Renal pelvis (tissue), 4 donors: ENCODE data around the gene RINL. TPM values are rescaled to one million over a fixed set of nuclear protein-coding genes. Genes with fewer than 3 reads are reported as not detected.
"Not testable (repeated sequence)": the region's sequence is repeated elsewhere in the genome, so short reads cannot be mapped to it uniquely, and the experiment has no call there.

ENCODE experiments used
- DNase-seq: peaks from one replicate; pipeline ENCODE4 v3.0.0-alpha.2; 2013
- polyA plus RNA-seq, 3 donors: library from polyadenylated mRNA; unstranded; fragments of 120-200 nt; gene quantifications; one replicate each; pipeline ENCODE4 v1.2.1, GENCODE V29; 2013; ENCODE audit not compliant: insufficient read length in 3 of 3

Gene RINL
- polyA plus RNA-seq, 3 donors, result 8.0 to 10.0 (median 9.6) TPM

GRCh38 chr19:38908911-38909310, 30.8 kb upstream of the RINL start:
- DNase-seq, result no peak

- no peak for DNase-seq
These were observed 29.6 kb upstream of the RINL start for GRCh38 chr19:38907670-38908069.

GRCh38 chr19:38907227-38907626, 29.2 kb upstream of the RINL start:
- DNase-seq, result no peak

- no peak for DNase-seq
These were observed 27.5 kb upstream of the RINL start for GRCh38 chr19:38905620-38906019.

- DNase-seq, result no peak
These were observed 26.8 kb upstream of the RINL start for GRCh38 chr19:38904581-38905539.

- no peak for DNase-seq
These were observed 23.6 kb upstream of the RINL start for GRCh38 chr19:38901683-38902082.

- DNase-seq, result no peak
These were observed 22.7 kb upstream of the RINL start for GRCh38 chr19:38900743-38901190.

- no peak for DNase-seq
These were observed 22.1 kb upstream of the RINL start for GRCh38 chr19:38900202-38900629.

- DNase-seq, result peak; percentile 100
These were observed 21.5 kb upstream of the RINL start, which contains the start of the genes NFKBIB and SIRT2 for GRCh38 chr19:38899447-38900201. TSS of gene NFKBIB (plus strand) at chr19:38899969. CDS start at chr19:38900033, 64 bp downstream. TSS of gene SIRT2 (minus strand) at chr19:38899618. CDS start at chr19:38899521, 97 bp downstream.

GRCh38 chr19:38898788-38899446, 20.8 kb upstream of the RINL start:
- DNase-seq, result no peak

- DNase-seq, result no peak
These were observed 16.9 kb upstream of the RINL start for GRCh38 chr19:38894968-38895367.

GRCh38 chr19:38893341-38893771, 15.3 kb upstream of the RINL start:
- no peak for DNase-seq

GRCh38 chr19:38892841-38893240, 14.8 kb upstream of the RINL start:
- no peak for DNase-seq

GRCh38 chr19:38891771-38892170, 13.7 kb upstream of the RINL start:
- no peak for DNase-seq

GRCh38 chr19:38890686-38891085, 12.6 kb upstream of the RINL start:
- DNase-seq, result no peak

GRCh38 chr19:38889803-38890202, 11.7 kb upstream of the RINL start:
- no peak for DNase-seq

- DNase-seq, result no peak
These were observed 10.8 kb upstream of the RINL start for GRCh38 chr19:38888876-38889275.

GRCh38 chr19:38884691-38885090, 6.6 kb upstream of the RINL start:
- not testable (repeated sequence) for DNase-seq

- DNase-seq, result no peak
These were observed 5.2 kb upstream of the RINL start for GRCh38 chr19:38883286-38883685.

- DNase-seq, result no peak
These were observed 3.0 kb upstream of the RINL start for GRCh38 chr19:38880882-38881609.
